ENCODE data around the gene FRAT2. TPM values are rescaled to one million over a fixed set of nuclear protein-coding genes. Genes with fewer than 3 reads are reported as not detected.

The FRAT2 gene
- polyA plus RNA-seq, 3 donors: 29.4 to 62.4 (median 37.9) TPM

- no peak overlapping the region for H2AFZ ChIP-seq (ENCODE audit: insufficient read depth, low read depth, low read length, poor library complexity, severe bottlenecking)
- H3K27me3 ChIP-seq (ENCODE audit: control insufficient read depth in 2 of 2, insufficient read depth in 2 of 2, low read length in 2 of 2): no peaks in the 10 kb centered on the region
- no peak overlapping the region for H3K9ac ChIP-seq (ENCODE audit: insufficient read depth, low read length, poor library complexity, severe bottlenecking)
- WGBS (ENCODE audit: insufficient coverage): 53% methylated on average over 6 of the region's 6 CpGs
- Mint-ChIP-seq H3K9me3 (no peaks in the 10 kb centered on the region), H3K27ac (peak overlapping the region; percentile 95 to 98 (median 97)), H3K36me3 (peaks cover 65 to 75% of the 10 kb centered on the region in 2 donors), H3K27me3 (ENCODE audit: low read depth in 3 of 3) (peaks cover 0 to 3% (median 1%) of the 10 kb centered on the region in 3 donors), H3K4me1 (peaks cover 90% of the 10 kb centered on the region), H3K4me3 (no peak overlapping the region)
- no peaks in the 10 kb centered on the region for H4K20me1 ChIP-seq (ENCODE audit: insufficient read depth, low read length)
- peaks cover 34 to 60% of the 10 kb centered on the region in 2 donors for H3K36me3 ChIP-seq (replicated peaks in 1 of 2; ENCODE audit: control insufficient read depth in 1 of 2, insufficient read depth in 2 of 2, low read length in 2 of 2)
- H3K4me1 ChIP-seq (ENCODE audit: control insufficient read depth in 1 of 2, insufficient read depth in 2 of 2, low read length in 2 of 2): peaks cover 87 to 88% of the 10 kb centered on the region in 2 donors
- no peaks in the 10 kb centered on the region for H3K9me3 ChIP-seq (replicated peaks in 1 of 2; ENCODE audit: control insufficient read depth in 1 of 2, insufficient read depth in 1 of 2, low read length in 2 of 2)
- no peak for TF ChIP-seq CTCF (IDR thresholded peaks at IDR 0.05)
- H3K79me2 ChIP-seq (ENCODE audit: insufficient read depth, low read length): peaks cover 32% of the 10 kb centered on the region
- DNase-seq: peak in 2 of 3 donors; percentile 21 to 23
- H3K4me2 ChIP-seq (replicated peaks; ENCODE audit: extremely low read depth, low read length, poor library complexity, severe bottlenecking): peak overlapping the region; percentile 30
- H3K27ac ChIP-seq (ENCODE audit: low read depth in 1 of 2, low read length in 2 of 2): peak overlapping the region; percentile 80 to 93
- intact Hi-C loops (cut with micrococcal nuclease): no loop called here
- H3K4me3 ChIP-seq (replicated peaks in 1 of 3; ENCODE audit: low read depth in 2 of 3, low read length in 3 of 3): peak overlapping the region in 1 of 3 experiments; percentile 41
These were observed 21.9 kb upstream of the FRAT2 start for GRCh38 chr10:97356318-97356914.

GRCh38 chr10:97355571-97355975 is 21.0 kb upstream of the FRAT2 start:
- Histone ChIP-seq H3K4me2 (replicated peaks; ENCODE audit: extremely low read depth, low read length, poor library complexity, severe bottlenecking) (peak overlapping the region; percentile 30), H3K79me2 (ENCODE audit: insufficient read depth, low read length) (peaks cover 27% of the 10 kb centered on the region), H3K4me3 (replicated peaks in 1 of 3; ENCODE audit: low read depth in 2 of 3, low read length in 3 of 3) (peak overlapping the region in 1 of 3 experiments; percentile 41), H3K9me3 (replicated peaks in 1 of 2; ENCODE audit: control insufficient read depth in 1 of 2, insufficient read depth in 1 of 2, low read length in 2 of 2) (no peaks in the 10 kb centered on the region), H3K4me1 (ENCODE audit: control insufficient read depth in 1 of 2, insufficient read depth in 2 of 2, low read length in 2 of 2) (peaks cover 79 to 80% of the 10 kb centered on the region in 2 donors), H3K36me3 (replicated peaks in 1 of 2; ENCODE audit: control insufficient read depth in 1 of 2, insufficient read depth in 2 of 2, low read length in 2 of 2) (peaks cover 34 to 58% of the 10 kb centered on the region in 2 donors), H4K20me1 (ENCODE audit: insufficient read depth, low read length) (no peaks in the 10 kb centered on the region), H2AFZ (ENCODE audit: insufficient read depth, low read depth, low read length, poor library complexity, severe bottlenecking) (no peak overlapping the region), H3K27ac (ENCODE audit: low read depth in 1 of 2, low read length in 2 of 2) (peak overlapping the region; percentile 80 to 93), H3K9ac (ENCODE audit: insufficient read depth, low read length, poor library complexity, severe bottlenecking) (no peak overlapping the region), H3K27me3 (ENCODE audit: control insufficient read depth in 2 of 2, insufficient read depth in 2 of 2, low read length in 2 of 2) (no peaks in the 10 kb centered on the region)
- Mint-ChIP-seq H3K27ac (peak overlapping the region; percentile 95 to 98 (median 97)), H3K27me3 (ENCODE audit: low read depth in 3 of 3) (peaks cover 0 to 3% (median 0%) of the 10 kb centered on the region in 3 donors), H3K36me3 (peaks cover 61 to 75% of the 10 kb centered on the region in 2 donors), H3K4me3 (peak overlapping the region in 1 of 2 donors; percentile 59), H3K4me1 (peaks cover 86% of the 10 kb centered on the region), H3K9me3 (no peaks in the 10 kb centered on the region)
- DNase-seq: peak in 2 of 3 donors; percentile 62 to 64
- 18% methylated on average over 4 of the region's 5 CpGs for WGBS (ENCODE audit: insufficient coverage)
- TF ChIP-seq CTCF (IDR thresholded peaks at IDR 0.05): peak; percentile 55
- intact Hi-C loops (cut with micrococcal nuclease): no loop called here
